Activated T-helper 1 cell treated with anti-CD3 and anti-CD28 coated beads, Interleukin-12 subunit alpha, Interleukin-12 subunit beta, Interleukin-2, Interleukin-4 antibody, amounts not matched to agents 30 ng/mL and 10 ng/mL and 1 ng/mL, durations not matched to agents 14 hours and 24 hours and 36 hours (primary cell): ENCODE results near the gene TPRX2. TPM values are rescaled to one million over a fixed set of nuclear protein-coding genes. Genes with fewer than 3 reads are reported as not detected.
"Not testable (repeated sequence)": the region's sequence is repeated elsewhere in the genome, so short reads cannot be mapped to it uniquely, and the experiment has no call there.

Experiments used
- DNase-seq: peaks from one replicate; pipeline ENCODE4 v3.0.0; 2021; ENCODE audit warnings: low spot score
- H3K27ac Mint-ChIP-seq: one replicate; pipeline ENCODE4 v1.8.0; 2021; ENCODE audit warnings: mild to moderate bottlenecking, mixed read lengths
- H3K27me3 Mint-ChIP-seq: one replicate; pipeline ENCODE4 v1.8.0; 2022; ENCODE audit warnings: mild to moderate bottlenecking, moderate library complexity, mixed read lengths; ENCODE audit not compliant: insufficient read depth
- H3K36me3 Mint-ChIP-seq: one replicate; pipeline ENCODE4 v1.8.0; 2021; ENCODE audit warnings: low read depth, mixed read lengths
- H3K4me1 Mint-ChIP-seq: one replicate; pipeline ENCODE4 v1.8.0; 2021; ENCODE audit warnings: low read depth, mixed read lengths
- H3K4me3 Mint-ChIP-seq: one replicate; pipeline ENCODE4 v1.8.0; 2021; ENCODE audit warnings: mild to moderate bottlenecking, moderate library complexity, mixed read lengths
- H3K9me3 Mint-ChIP-seq: one replicate; pipeline ENCODE4 v1.8.0; 2021; ENCODE audit warnings: mixed read lengths
- intact Hi-C: fragments of 100-400 bp; cut with micrococcal nuclease; formaldehyde crosslinking; loops from one replicate; pipeline ENCODE4 v1.15.1; 2024
- total RNA-seq: library from RNA; stranded (reverse); gene quantifications from 2 replicates; pipeline ENCODE4 v1.2.3, GENCODE V29; 2022

The TPRX2 gene
- total RNA-seq, 1 donor from 2014 or later, result not detected

DNA sequence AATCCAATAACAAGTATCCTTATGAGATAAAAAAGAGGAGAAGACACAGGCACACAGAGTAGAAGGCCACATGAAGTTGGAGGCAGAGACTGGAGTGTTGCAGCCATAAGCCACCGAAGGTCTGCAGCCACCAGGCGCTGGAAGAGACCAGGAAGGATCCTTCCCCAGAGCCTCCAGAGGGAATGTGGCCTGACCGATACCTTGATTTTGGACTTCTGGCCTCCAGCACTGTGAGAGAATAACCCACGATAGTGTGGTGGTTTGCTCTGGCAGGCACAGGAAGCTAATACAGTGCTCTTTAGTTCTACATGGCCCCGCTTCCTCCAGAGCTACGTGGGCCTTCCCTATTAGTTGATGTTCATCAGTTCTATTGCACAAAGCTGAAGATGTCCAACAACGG lies 42.3 kb downstream of the TPRX2 start:
- Mint-ChIP-seq H3K27ac (no peak overlapping the region), H3K27me3 (no peaks in the 10 kb centered on the region)

DNA sequence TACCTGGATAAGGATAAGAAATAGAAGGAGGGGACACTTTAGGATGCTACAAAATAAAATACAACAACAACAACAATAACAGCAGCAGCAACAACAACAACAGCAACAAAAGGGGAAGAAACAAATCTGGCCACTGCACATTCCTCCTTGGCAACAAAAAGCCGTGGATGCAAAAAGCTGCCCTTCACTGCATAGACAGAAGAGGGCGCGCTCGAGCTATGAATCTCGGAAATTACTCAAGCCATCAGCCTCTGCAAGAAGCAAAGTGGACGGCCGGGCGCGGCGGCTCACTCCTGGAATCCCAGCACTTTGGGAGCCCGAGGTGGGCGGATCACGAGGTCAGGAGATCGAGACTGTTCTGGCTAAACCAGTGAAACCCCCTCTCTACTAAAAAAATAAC lies 50.3 kb downstream of the TPRX2 start:
- H3K27me3 Mint-ChIP-seq, H3K4me1 Mint-ChIP-seq, intact Hi-C loops, H3K9me3 Mint-ChIP-seq, H3K36me3 Mint-ChIP-seq, H3K27ac Mint-ChIP-seq, H3K4me3 Mint-ChIP-seq: not testable (repeated sequence)
- DNase-seq, result peak; percentile 81

More for the DNA sequence above, 42.3 kb downstream of the TPRX2 start:
- Mint-ChIP-seq H3K4me3 (no peak overlapping the region), H3K4me1 (no peaks in the 10 kb centered on the region), H3K36me3 (no peaks in the 10 kb centered on the region), H3K9me3 (no peaks in the 10 kb centered on the region)
- no peak for DNase-seq
- intact Hi-C loops, result no loop called here

DNA sequence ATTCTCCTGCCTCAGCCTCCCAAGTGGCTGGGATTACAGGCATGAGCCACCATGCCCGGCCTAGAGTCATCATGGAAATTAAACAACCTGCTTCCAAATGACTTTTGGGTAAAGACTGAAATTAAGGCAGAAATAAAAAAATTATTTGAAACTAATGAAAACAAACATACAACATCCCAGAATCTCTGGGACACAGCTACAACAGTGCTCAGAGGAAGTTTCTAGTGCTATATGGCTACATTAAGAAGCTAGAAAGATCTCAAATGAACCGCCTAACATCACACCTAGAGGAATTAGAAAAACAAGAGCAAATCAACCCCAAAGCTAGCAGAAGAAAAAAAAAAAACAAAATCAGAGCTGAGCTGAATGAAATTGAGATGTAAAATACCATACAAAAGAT lies 51.2 kb downstream of the TPRX2 start:
- H3K9me3 Mint-ChIP-seq, H3K36me3 Mint-ChIP-seq, DNase-seq, H3K4me3 Mint-ChIP-seq, H3K27ac Mint-ChIP-seq, intact Hi-C loops, H3K27me3 Mint-ChIP-seq, H3K4me1 Mint-ChIP-seq: not testable (repeated sequence)

Other genes starting within 250 kb of the TPRX2 start
- 0.29 and 0.54 TPM in 2 replicates for gene EHD2, start 145.8 kb upstream of the TPRX2 start, total RNA-seq
- gene NOP53, start 113.7 kb upstream of the TPRX2 start, total RNA-seq, result 206 and 211 TPM in 2 replicates
- 106 and 107 TPM in 2 replicates for gene SELENOW, start 80.5 kb upstream of the TPRX2 start, total RNA-seq
- gene TPRX1, start 54.7 kb upstream of the TPRX2 start, total RNA-seq, result not detected in 2 replicates
- not detected in 2 replicates for gene CRX, start 37.3 kb upstream of the TPRX2 start, total RNA-seq
- not detected in 2 replicates for gene SULT2A1, start 27.1 kb downstream of the TPRX2 start, total RNA-seq
- not detected in 2 replicates for gene BSPH1, start 132.9 kb downstream of the TPRX2 start, total RNA-seq
- not detected in 2 replicates for gene ELSPBP1, start 135.4 kb downstream of the TPRX2 start, total RNA-seq
- not detected in 2 replicates for gene CABP5, start 184.8 kb downstream of the TPRX2 start, total RNA-seq